ENCODE results near the gene HYAL1.

GRCh38 chr3:50278123-50278879 is 25.1 kb downstream of the HYAL1 start:
- TF ChIP-seq CTCF (IDR thresholded peaks at IDR 0.05) (no peak), EZH2 (IDR thresholded peaks at IDR 0.05) (no peak)
